HG03460 (cell line): ENCODE results near the gene HHLA2.

Experiments
- ATAC-seq: cut with Tn5 transposase; IDR thresholded peaks from one replicate; pipeline ENCODE4 v1.9.1; 2021; ENCODE audit not compliant: unreplicated experiment

The HHLA2 gene

DNA sequence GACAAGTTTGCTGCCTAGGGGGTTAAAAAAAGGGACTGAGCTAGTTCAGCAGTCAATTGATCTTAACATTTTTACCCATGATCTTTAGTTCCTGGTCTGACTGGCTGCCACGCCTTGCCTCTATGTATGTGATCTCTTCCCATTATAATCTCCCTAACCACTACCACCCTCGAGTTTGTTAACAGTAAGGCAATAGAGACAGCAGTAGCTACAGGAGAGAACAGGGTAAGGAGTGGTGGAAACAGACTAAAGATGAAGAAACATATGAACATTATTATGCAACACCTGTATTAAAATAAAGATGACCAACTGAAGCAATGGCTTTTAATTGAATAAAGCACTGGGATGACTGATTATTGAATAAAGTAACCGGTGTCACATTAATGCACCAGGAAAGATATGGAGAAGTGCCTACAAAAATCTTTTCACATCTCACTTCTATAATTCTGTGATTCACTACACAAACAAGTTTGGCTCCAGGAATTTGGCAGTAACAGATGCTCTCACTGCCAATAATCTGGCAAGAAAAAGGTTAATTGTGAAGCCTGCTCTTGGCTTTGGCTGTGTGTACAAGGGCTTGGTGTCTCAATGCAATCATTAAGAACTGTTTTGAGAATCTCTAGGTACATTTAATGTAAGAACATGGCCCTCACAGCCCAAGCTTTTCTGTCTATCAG lies 95.7 kb downstream of the HHLA2 start:
- ATAC-seq, result no peak

GRCh38 chr3:108393128-108393900 lies 97.0 kb downstream of the HHLA2 start:
- ATAC-seq, result no peak

- ATAC-seq, result no peak
Observed at GRCh38 chr3:108394016-108394415, 97.7 kb downstream of the HHLA2 start.

- ATAC-seq, result no peak
Observed at GRCh38 chr3:108394563-108394962, 98.2 kb downstream of the HHLA2 start.

GRCh38 chr3:108396336-108396735 lies 100.0 kb downstream of the HHLA2 start:
- no peak for ATAC-seq

- no peak for ATAC-seq
Observed at GRCh38 chr3:108398510-108398909, 102.2 kb downstream of the HHLA2 start.

- ATAC-seq, result no peak
Observed at GRCh38 chr3:108401836-108402235, 105.5 kb downstream of the HHLA2 start.

- ATAC-seq, result no peak
Observed at GRCh38 chr3:108403198-108403597, 106.8 kb downstream of the HHLA2 start.

DNA sequence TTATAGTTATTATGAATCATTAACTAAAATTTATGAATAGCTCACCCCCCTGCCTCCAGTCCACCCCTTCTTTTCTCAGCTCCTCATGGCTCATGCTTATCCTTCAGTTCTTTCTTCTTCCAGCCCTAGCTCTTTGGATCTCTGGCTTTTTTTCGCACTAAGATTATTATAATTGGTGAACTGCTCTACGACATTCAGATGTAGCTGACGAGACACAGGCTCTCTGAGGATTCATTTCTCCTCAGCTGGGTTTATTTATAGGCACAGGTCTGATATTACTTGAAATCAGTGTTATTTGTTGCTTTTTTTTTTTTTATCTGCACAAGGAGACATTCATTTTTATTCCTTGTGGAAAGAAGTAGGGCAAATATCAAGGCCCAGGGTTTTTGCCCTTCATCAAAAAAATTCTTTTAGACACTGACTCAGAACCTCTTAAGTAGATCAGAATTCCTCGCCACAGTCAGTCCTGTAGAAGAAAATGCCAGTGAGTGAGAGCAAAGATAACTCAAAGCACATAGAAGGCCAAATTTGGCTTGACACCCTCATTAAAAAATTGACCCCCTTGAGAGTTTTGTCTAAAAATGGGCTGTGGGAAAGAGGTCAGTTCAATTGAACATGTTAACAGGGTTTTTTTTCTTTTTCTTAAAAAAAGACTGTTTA lies 107.5 kb downstream of the HHLA2 start:
- no peak for ATAC-seq

GRCh38 chr3:108404368-108404767 lies 108.0 kb downstream of the HHLA2 start:
- ATAC-seq, result no peak

- ATAC-seq, result peak; percentile 10
Observed at GRCh38 chr3:108406063-108406660, 109.8 kb downstream of the HHLA2 start.

DNA sequence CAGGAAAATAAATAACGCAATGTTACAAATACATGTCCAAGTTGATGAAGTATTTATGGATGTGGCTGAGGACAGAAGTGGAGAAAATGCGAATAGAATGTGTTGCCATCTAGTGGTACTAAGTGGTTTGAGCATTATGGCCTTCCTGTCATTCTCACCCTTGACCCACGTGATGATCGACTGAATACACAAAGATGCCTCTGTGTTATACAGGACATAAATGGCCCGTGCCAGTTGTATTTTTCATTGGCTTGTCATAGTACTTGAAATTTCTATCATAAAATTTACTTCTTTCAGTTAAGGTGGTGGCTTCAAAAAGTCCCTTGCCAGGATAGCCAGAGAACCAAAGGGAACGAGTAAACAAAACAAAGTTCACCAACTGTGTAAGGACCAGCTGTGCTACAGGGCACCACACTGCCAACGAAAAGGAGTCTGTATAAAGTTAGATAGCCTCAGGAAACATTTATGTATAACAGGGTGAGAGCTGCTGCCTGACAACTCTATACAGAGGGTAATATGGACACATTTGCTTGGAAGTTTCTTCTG lies 110.4 kb downstream of the HHLA2 start:
- peak; percentile 97 for ATAC-seq

GRCh38 chr3:108407886-108408285 lies 111.5 kb downstream of the HHLA2 start:
- ATAC-seq, result no peak

GRCh38 chr3:108408883-108409799 lies 112.8 kb downstream of the HHLA2 start:
- no peak for ATAC-seq

GRCh38 chr3:108409800-108410178 lies 113.4 kb downstream of the HHLA2 start:
- no peak for ATAC-seq

DNA sequence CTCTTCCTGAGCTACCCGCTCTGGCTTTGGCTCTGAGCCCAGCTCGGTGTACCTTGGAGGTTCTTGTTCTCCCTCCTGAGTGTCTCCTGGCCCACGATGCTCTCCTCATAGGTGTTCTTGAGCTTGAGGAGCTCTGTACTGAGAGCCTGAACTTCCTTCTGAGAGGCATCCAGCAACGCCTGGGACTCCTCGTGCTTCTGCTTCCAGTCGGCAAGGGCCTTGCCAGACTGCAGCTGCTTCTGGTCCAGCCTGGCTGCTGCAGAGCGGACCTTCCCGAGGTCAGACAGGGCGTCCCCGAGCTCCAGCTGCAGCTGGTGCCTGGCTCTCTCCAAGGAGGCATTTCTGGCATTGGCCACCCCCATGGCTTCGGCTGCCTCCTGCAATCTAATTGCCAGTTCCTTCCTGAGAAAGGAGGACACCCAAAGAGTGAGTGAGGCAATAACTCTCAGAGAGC lies 114.2 kb downstream of the HHLA2 start:
- no peak for ATAC-seq

- ATAC-seq, result no peak
Observed at GRCh38 chr3:108412121-108412750, 115.9 kb downstream of the HHLA2 start.

GRCh38 chr3:108414007-108414406 lies 117.7 kb downstream of the HHLA2 start:
- ATAC-seq, result no peak

- no peak for ATAC-seq
Observed at GRCh38 chr3:108415661-108416060, 119.3 kb downstream of the HHLA2 start.
